A549 (cell line): Measurements from ENCODE around the gene PEX7. TPM values are rescaled to one million over a fixed set of nuclear protein-coding genes. Genes with fewer than 3 reads are reported as not detected.

Experiments used
- ATAC-seq, 2 experiments: fragments of 200-7000 bp in 1 of 2; fragments of >200 bp in 1 of 2; cut with Nextera tagmentation in 1 of 2; cut with Tn5 transposase in 1 of 2; 3 replicates each; pipeline versions ENCODE4 v1.8.0 to v1.9.1; 2018 to 2020; ENCODE audit warnings: mild to moderate bottlenecking in 1 of 2, moderate library complexity in 1 of 2
- CTCF ChIA-PET: fragments of 300-600 bp; sonication (Branson Sonifier 250); formaldehyde crosslinking; extraction: SDS; loops from one replicate; lab custom pipeline; 2021; ENCODE audit warnings: antibody characterized with exemption, inconsistent platforms; lab: Yijun Ruan, JAX
- POLR2A ChIA-PET: fragments of 350-600 bp; formaldehyde crosslinking; extraction: SDS; loops from one replicate; lab custom pipeline; 2021; ENCODE audit warnings: antibody characterized with exemption, inconsistent platforms; lab: Yijun Ruan, JAX
- DNase-seq, 2 experiments: peaks; one replicate each; pipeline versions ENCODE4 v3.0.0 to v3.0.0-alpha.2; 2011 to 2016; ENCODE audit warnings: low read depth in 1 of 2, low spot score in 1 of 2
- FAIRE-seq: peaks from 2 replicates; lab custom pipeline; 2011; peaks lifted over from hg19 to GRCh38; lab: Jason Lieb, UNC
- H3K27ac ChIP-seq, 2 experiments: fragments of >200 bp; sonication (Bioruptor Twin); formaldehyde crosslinking; 3 replicates each; pipeline ENCODE4 v1.5.1; 2016 to 2017
- H3K4me1 ChIP-seq: fragments of >200 bp; sonication (Bioruptor Twin); formaldehyde crosslinking; 3 replicates; pipeline ENCODE4 v1.6.1; 2016
- H3K4me2 ChIP-seq: fragments of >200 bp; sonication (Bioruptor Twin); formaldehyde crosslinking; 3 replicates; pipeline ENCODE4 v1.6.1; 2016
- H3K4me3 ChIP-seq: fragments of >200 bp; sonication (Bioruptor Twin); formaldehyde crosslinking; 3 replicates; pipeline ENCODE4 v1.5.1; 2016
- H3K9me3 ChIP-seq: fragments of >200 bp; sonication (Bioruptor Twin); formaldehyde crosslinking; 3 replicates; pipeline ENCODE4 v1.6.1; 2016
- ATOH8 ChIP-seq: fragments of 250-450 bp; sonication (Bioruptor Pico); IDR thresholded peaks from 2 replicates; pipeline ENCODE4 v1.5.0; 2020; ENCODE audit warnings: low read depth, mild to moderate bottlenecking, moderate library complexity
- CEBPB ChIP-seq, 2 experiments: fragments of >200 bp in 1 of 2; sonication (Bioruptor Twin) in 1 of 2; formaldehyde crosslinking in 1 of 2; IDR thresholded peaks; 2 replicates each; pipeline ENCODE4 v1.6.1; 2012 to 2016
- CHD4 ChIP-seq: fragments of 200-600 bp; sonication (generic); IDR thresholded peaks from 2 replicates; pipeline ENCODE4 v1.6.1; 2016; ENCODE audit warnings: antibody characterized with exemption, mild to moderate bottlenecking, borderline replicate concordance
- E2F6 ChIP-seq: IDR thresholded peaks from 2 replicates; pipeline ENCODE4 v1.6.1; 2012; ENCODE audit warnings: low read depth, borderline replicate concordance
- ESRRA ChIP-seq: fragments of 150-350 bp; IDR thresholded peaks from 2 replicates; pipeline ENCODE4 v1.6.1; 2014; ENCODE audit warnings: mild to moderate bottlenecking, low read length, borderline replicate concordance
- HOXB13 ChIP-seq: fragments of 250-450 bp; sonication (Bioruptor Pico); IDR thresholded peaks from 2 replicates; pipeline ENCODE4 v1.5.0; 2020; ENCODE audit warnings: low read depth, mild to moderate bottlenecking, moderate library complexity
- MAX ChIP-seq: IDR thresholded peaks from 2 replicates; pipeline ENCODE4 v1.6.1; 2012
- POLR2A ChIP-seq: IDR thresholded peaks from 2 replicates; pipeline ENCODE4 v1.6.1; 2012; ENCODE audit warnings: mild to moderate bottlenecking, low read length
- POLR2AphosphoS2 ChIP-seq: conservative IDR thresholded peaks from 2 replicates; pipeline ENCODE4 v1.6.1; 2012; ENCODE audit warnings: low read length, improper control_type of control experiment, inconsistent platforms
- RARB ChIP-seq: fragments of 250-450 bp; sonication (Bioruptor Pico); IDR thresholded peaks from 2 replicates; pipeline ENCODE4 v1.8.0; 2021; ENCODE audit warnings: mild to moderate bottlenecking, moderate library complexity
- ZC3H11A ChIP-seq: fragments of 450-650 bp; IDR thresholded peaks from 2 replicates; pipeline ENCODE4 v1.6.1; 2014; ENCODE audit warnings: antibody characterized with exemption, mild to moderate bottlenecking
- WGBS: methylation state at CpG from one replicate; pipeline ENCODE4 v1.1.6; 2017; ENCODE audit errors: missing lambda C conversion rate; 5-methylcytosine and 5-hydroxymethylcytosine counted together
- polyA plus RNA-seq, 4 experiments: library from polyadenylated mRNA; depleted of rRNA in 3 of 4; stranded (reverse); fragments of >200 nt; fragmentation: RNase III in 1 of 4; extraction: RNeasy Plus Mini Kit Qiagen cat#74134 plus additional on column Dnase treatment in 1 of 4; gene quantifications; 2 replicates in 3 of 4; 3 replicates in 1 of 4; pipeline ENCODE4 v1.2.3, GENCODE V29; 2011 to 2017

The PEX7 gene
- polyA plus RNA-seq, 2 of the 4 experiments (the other 2 are of a cell fraction): 6.9 to 9.6 TPM

- no peak for ATAC-seq
- 55% methylated on average over 7 of the region's 7 CpGs for WGBS
- CTCF ChIA-PET: interaction anchor here (0.9 to 5.2 kb wide), 3 partner anchors 10 to 204 kb away, joined by 3 to 146 read pairs (median 41); no protein-coding TSS in a partner anchor
Observed at GRCh38 chr6:136790411-136791295, 31.7 kb upstream of the PEX7 start.

GRCh38 chr6:136791296-136792094 is 30.9 kb upstream of the PEX7 start:
- peaks cover 13% of the 10 kb centered on the region; the same call in 2 of the 3 replicates for H3K4me1 ChIP-seq

More at GRCh38 chr6:136790411-136791295, 31.7 kb upstream of the PEX7 start:
- POLR2A ChIA-PET: interaction anchor here (1.7 kb wide), 1 partner anchor 145 kb away, joined by 5 read pairs; no protein-coding TSS in a partner anchor
- Histone ChIP-seq H3K27ac (peak overlapping the region; percentile 95; a peak in 5 of 6 replicates), H3K4me1 (peaks cover 13% of the 10 kb centered on the region; the same call in 2 of the 3 replicates), H3K9me3 (no peaks in the 10 kb centered on the region), H3K4me3 (peak overlapping the region; percentile 83), H3K4me2 (peak overlapping the region; percentile 75)
- no peak for DNase-seq
- TF ChIP-seq CHD4: no peak
- no peak for TF ChIP-seq HOXB13 (CRISPR knock-in tag)
- no peak for TF ChIP-seq ATOH8
- FAIRE-seq: no peak

GRCh38 chr6:136792095-136792409 is 30.3 kb upstream of the PEX7 start:
- H3K9me3 ChIP-seq: no peaks in the 10 kb centered on the region
- H3K4me1 ChIP-seq: peaks cover 13% of the 10 kb centered on the region; the same call in 2 of the 3 replicates
- ChIA-PET CTCF (interaction anchor here (0.5 to 5.2 kb wide), 69 partner anchors 9 to 1307 kb away, joined by 3 to 146 read pairs (median 4); partner anchors contain the start of genes MAP7 and SLC35D3), POLR2A (interaction anchor here (0.6 to 1.7 kb wide), 9 partner anchors 17 to 502 kb away, joined by 3 to 15 read pairs (median 4); partner anchors contain the start of gene BCLAF1)
- FAIRE-seq: no peak
- peak; percentile 49 to 78 for ATAC-seq
- peak overlapping the region; percentile 75 for H3K4me2 ChIP-seq
- H3K27ac ChIP-seq: peak overlapping the region; percentile 95
- WGBS: 0% methylated on average over 6 of the region's 46 CpGs
- H3K4me3 ChIP-seq: peak overlapping the region; percentile 83
- no peak for TF ChIP-seq ESRRA
- no peak for DNase-seq

More at GRCh38 chr6:136791296-136792094, 30.9 kb upstream of the PEX7 start:
- ChIA-PET CTCF (interaction anchor here (0.5 to 5.2 kb wide), 60 partner anchors 8 to 1307 kb away, joined by 3 to 146 read pairs (median 5); partner anchors contain the start of genes MAP7 and SLC35D3), POLR2A (interaction anchor here (0.6 to 1.7 kb wide), 6 partner anchors 16 to 502 kb away, joined by 3 to 15 read pairs (median 4); partner anchors contain the start of gene BCLAF1)
- TF ChIP-seq MAX: peak; percentile 64
- no peak for TF ChIP-seq ZC3H11A
- TF ChIP-seq POLR2AphosphoS2: no peak
- 0 out of 2 replicates have a peak, but pooled peaks have one; percentile 57 for TF ChIP-seq E2F6
- TF ChIP-seq CEBPB (IDR thresholded peaks at IDR 0.05): peak in 1 of 2 experiments; percentile 49; a peak in 1 of 4 replicates
- no peak for TF ChIP-seq RARB
- no peak for TF ChIP-seq POLR2A
- H3K4me3 ChIP-seq: peak overlapping the region; percentile 83
- peak overlapping the region; percentile 95 for H3K27ac ChIP-seq
- ATAC-seq: peak; percentile 48 to 51
- FAIRE-seq: no peak
- WGBS: 3% methylated on average over 37 of the region's 62 CpGs
- H3K9me3 ChIP-seq: no peaks in the 10 kb centered on the region
- H3K4me2 ChIP-seq: peak overlapping the region; percentile 75
- DNase-seq: peak; percentile 7 to 53
